GM15510 (cell line): ENCODE data around the gene CHRNA5.

ENCODE experiments used
- POLR2A ChIP-seq: IDR thresholded peaks from 3 replicates; pipeline ENCODE4 v1.6.1; 2011; ENCODE audit warnings: borderline replicate concordance; ENCODE audit not compliant: insufficient read length; ENCODE audit errors: extremely low read depth

CHRNA5 gene

GRCh38 chr15:78616506-78616905 is 51.2 kb downstream of the CHRNA5 start:
- TF ChIP-seq POLR2A, result no peak

- TF ChIP-seq POLR2A, result no peak
Measured at GRCh38 chr15:78617076-78617475, 51.8 kb downstream of the CHRNA5 start.

GRCh38 chr15:78617516-78617915 is 52.2 kb downstream of the CHRNA5 start:
- TF ChIP-seq POLR2A, result no peak

GRCh38 chr15:78618064-78618463 is 52.7 kb downstream of the CHRNA5 start:
- TF ChIP-seq POLR2A, result no peak

- TF ChIP-seq POLR2A, result no peak
Measured at GRCh38 chr15:78618490-78618934, 53.2 kb downstream of the CHRNA5 start.

GRCh38 chr15:78619022-78619950 is 54.0 kb downstream of the CHRNA5 start:
- no peak for TF ChIP-seq POLR2A

GRCh38 chr15:78620021-78620526 is 54.8 kb downstream of the CHRNA5 start:
- TF ChIP-seq POLR2A, result no peak

- TF ChIP-seq POLR2A, result no peak
Measured at GRCh38 chr15:78620527-78621421, 55.5 kb downstream of the CHRNA5 start, which contains the start of gene CHRNA3. Gene CHRNA3, minus strand, starts transcription at chr15:78620996. Its CDS starts 202 bp downstream, at chr15:78620794.

GRCh38 chr15:78621810-78622402 is 56.6 kb downstream of the CHRNA5 start:
- TF ChIP-seq POLR2A, result no peak

- TF ChIP-seq POLR2A, result no peak
Measured at GRCh38 chr15:78623786-78624497, 58.6 kb downstream of the CHRNA5 start.

GRCh38 chr15:78624651-78625590 is 59.6 kb downstream of the CHRNA5 start:
- no peak for TF ChIP-seq POLR2A

- no peak for TF ChIP-seq POLR2A
Measured at GRCh38 chr15:78625606-78626280, 60.4 kb downstream of the CHRNA5 start.
